Measurements from ENCODE around the gene VSIR. TPM values are rescaled to one million over a fixed set of nuclear protein-coding genes. Genes with fewer than 3 reads are reported as not detected.

Gene VSIR
- polyA plus RNA-seq, 1 of the 3 experiments (the other 2 are of a cell fraction) = 11.3 TPM

DNA sequence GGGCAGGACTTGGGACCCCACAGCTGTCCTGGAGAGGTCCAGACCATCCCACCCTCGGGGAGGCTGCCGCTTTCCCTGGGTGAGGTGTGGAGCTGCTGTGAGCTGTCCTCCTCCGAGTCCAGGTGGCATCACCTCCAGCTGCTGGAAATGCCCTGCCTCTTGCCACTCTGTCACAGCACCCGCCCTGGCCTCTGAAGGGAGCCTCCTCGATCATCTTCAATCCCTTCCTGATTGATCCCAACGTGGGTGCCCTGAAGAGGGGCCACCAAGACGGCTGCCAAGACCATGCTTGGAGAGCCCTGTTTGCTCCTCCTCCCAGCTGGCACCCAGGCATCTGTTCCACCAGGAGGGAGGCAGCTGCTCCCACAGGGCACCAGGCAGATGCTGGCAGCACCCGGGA, 58.3 kb downstream of the VSIR start:
- no peaks in the 10 kb centered on the region for H3K9me3 ChIP-seq
- H3K27me3 ChIP-seq (ENCODE audit: insufficient read depth) = no peaks in the 10 kb centered on the region
- POLR2A ChIA-PET = no interaction called here
- peaks cover 0 to 41% of the 10 kb centered on the region in 2 experiments; a peak in 1 of 4 replicates for H3K4me1 ChIP-seq (ENCODE audit: control insufficient read depth in 1 of 2, insufficient read depth in 2 of 2, low read depth in 1 of 2, low read length in 1 of 2)
- no peak overlapping the region for H3K4me3 ChIP-seq (ENCODE audit: low read depth in 2 of 2, low read length in 1 of 2)
- no peaks in the 10 kb centered on the region for H3K36me3 ChIP-seq (replicated peaks in 1 of 2; ENCODE audit: control insufficient read depth in 1 of 2, insufficient read depth in 2 of 2, low read length in 1 of 2)
- H4K20me1 ChIP-seq (ENCODE audit: insufficient read depth) = no peaks in the 10 kb centered on the region
- H3F3A ChIP-seq (replicated peaks; ENCODE audit: insufficient read depth) = no peaks in the 10 kb centered on the region
- DNase-seq = no peak
- H3K79me2 ChIP-seq (ENCODE audit: insufficient read depth) = no peaks in the 10 kb centered on the region
- CTCF ChIA-PET = interaction anchor here (0.7 to 14.1 kb wide), 6 partner anchors 9 to 331 kb away, joined by 3 to 195 read pairs (median 6); no protein-coding TSS in a partner anchor
- H2AFZ ChIP-seq (ENCODE audit: low read depth) = no peak overlapping the region
- no peaks in the 10 kb centered on the region for H3K9me2 ChIP-seq
- TF ChIP-seq RCOR1 (IDR thresholded peaks at IDR 0.05; ENCODE audit: low read length) (no peak), CHD2 (IDR thresholded peaks at IDR 0.05; ENCODE audit: low read length, partially characterized antibody) (no peak), GATA2 (CRISPR knock-in tag; IDR thresholded peaks at IDR 0.05) (no peak), YY1 (IDR thresholded peaks at IDR 0.05; ENCODE audit: low read depth) (no peak), EP300 (IDR thresholded peaks at IDR 0.05; ENCODE audit: borderline replicate concordance in 1 of 2, low read depth in 1 of 2, low read length in 1 of 2) (no peak), NFIC (IDR thresholded peaks at IDR 0.05; ENCODE audit: borderline replicate concordance) (no peak), NRF1 (IDR thresholded peaks at IDR 0.05; ENCODE audit: low read depth, low read length) (no peak), ELF1 (IDR thresholded peaks at IDR 0.05) (no peak)
- TF ChIP-seq, protein P1, sequence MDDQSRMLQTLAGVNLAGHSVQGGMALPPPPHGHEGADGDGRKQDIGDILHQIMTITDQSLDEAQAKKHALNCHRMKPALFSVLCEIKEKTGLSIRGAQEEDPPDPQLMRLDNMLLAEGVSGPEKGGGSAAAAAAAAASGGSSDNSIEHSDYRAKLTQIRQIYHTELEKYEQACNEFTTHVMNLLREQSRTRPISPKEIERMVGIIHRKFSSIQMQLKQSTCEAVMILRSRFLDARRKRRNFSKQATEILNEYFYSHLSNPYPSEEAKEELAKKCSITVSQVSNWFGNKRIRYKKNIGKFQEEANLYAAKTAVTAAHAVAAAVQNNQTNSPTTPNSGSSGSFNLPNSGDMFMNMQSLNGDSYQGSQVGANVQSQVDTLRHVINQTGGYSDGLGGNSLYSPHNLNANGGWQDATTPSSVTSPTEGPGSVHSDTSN (IDR thresholded peaks at IDR 0.05) = no peak
- no peak overlapping the region for H3K4me2 ChIP-seq
- WGBS (ENCODE audit: low lambda C conversion rate) = 53% methylated on average over 3 of the region's 8 CpGs
- H3K9ac ChIP-seq = no peak overlapping the region
- H3K27ac ChIP-seq (ENCODE audit: low read depth in 2 of 2, low read length in 1 of 2) = no peak overlapping the region

GRCh38 chr10:71714592-71714991, 58.7 kb downstream of the VSIR start:
- Histone ChIP-seq H3K9me2 (no peaks in the 10 kb centered on the region), H3K9ac (no peak overlapping the region), H2AFZ (ENCODE audit: low read depth) (no peak overlapping the region), H3K36me3 (replicated peaks in 1 of 2; ENCODE audit: control insufficient read depth in 1 of 2, insufficient read depth in 2 of 2, low read length in 1 of 2) (no peaks in the 10 kb centered on the region), H3K9me3 (no peaks in the 10 kb centered on the region), H3K4me3 (ENCODE audit: low read depth in 2 of 2, low read length in 1 of 2) (no peak overlapping the region), H3K4me2 (no peak overlapping the region), H3F3A (replicated peaks; ENCODE audit: insufficient read depth) (no peaks in the 10 kb centered on the region), H3K27me3 (ENCODE audit: insufficient read depth) (no peaks in the 10 kb centered on the region), H4K20me1 (ENCODE audit: insufficient read depth) (no peaks in the 10 kb centered on the region), H3K27ac (ENCODE audit: low read depth in 2 of 2, low read length in 1 of 2) (no peak overlapping the region), H3K79me2 (ENCODE audit: insufficient read depth) (no peaks in the 10 kb centered on the region), H3K4me1 (ENCODE audit: control insufficient read depth in 1 of 2, insufficient read depth in 2 of 2, low read depth in 1 of 2, low read length in 1 of 2) (peaks cover 0 to 40% of the 10 kb centered on the region in 2 experiments; a peak in 1 of 4 replicates)
- ChIA-PET POLR2A (no interaction called here), CTCF (interaction anchor here (0.6 to 14.1 kb wide), 8 partner anchors 10 to 334 kb away, joined by 3 to 195 read pairs (median 4); no protein-coding TSS in a partner anchor)
- no peak for TF ChIP-seq GATA2 (CRISPR knock-in tag; IDR thresholded peaks at IDR 0.05)
- TF ChIP-seq, protein P2, sequence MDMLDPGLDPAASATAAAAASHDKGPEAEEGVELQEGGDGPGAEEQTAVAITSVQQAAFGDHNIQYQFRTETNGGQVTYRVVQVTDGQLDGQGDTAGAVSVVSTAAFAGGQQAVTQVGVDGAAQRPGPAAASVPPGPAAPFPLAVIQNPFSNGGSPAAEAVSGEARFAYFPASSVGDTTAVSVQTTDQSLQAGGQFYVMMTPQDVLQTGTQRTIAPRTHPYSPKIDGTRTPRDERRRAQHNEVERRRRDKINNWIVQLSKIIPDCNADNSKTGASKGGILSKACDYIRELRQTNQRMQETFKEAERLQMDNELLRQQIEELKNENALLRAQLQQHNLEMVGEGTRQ (IDR thresholded peaks at IDR 0.05; ENCODE audit: borderline replicate concordance, low read depth, low read length) = no peak
- TF ChIP-seq, protein P1 (IDR thresholded peaks at IDR 0.05) = no peak
- no peak for TF ChIP-seq ELF1 (IDR thresholded peaks at IDR 0.05)
- no peak for TF ChIP-seq TEAD4 (IDR thresholded peaks at IDR 0.05; ENCODE audit: borderline replicate concordance, insufficient read depth)
- no peak for TF ChIP-seq FOXM1 (IDR thresholded peaks at IDR 0.05; ENCODE audit: low read depth)
- DNase-seq = no peak
- WGBS (ENCODE audit: low lambda C conversion rate) = 100% methylated on average over 1 of the region's 5 CpGs
